HG03045 (cell line): ENCODE results near the gene LAMTOR2.
"Not testable (repeated sequence)": the region's sequence is repeated elsewhere in the genome, so short reads cannot be mapped to it uniquely, and the experiment has no call there.

Source experiments
- ATAC-seq: cut with Tn5 transposase; IDR thresholded peaks from one replicate; pipeline ENCODE4 v1.9.1; 2021; ENCODE audit warnings: mild to moderate bottlenecking, moderate library complexity; ENCODE audit not compliant: unreplicated experiment

LAMTOR2 gene

DNA sequence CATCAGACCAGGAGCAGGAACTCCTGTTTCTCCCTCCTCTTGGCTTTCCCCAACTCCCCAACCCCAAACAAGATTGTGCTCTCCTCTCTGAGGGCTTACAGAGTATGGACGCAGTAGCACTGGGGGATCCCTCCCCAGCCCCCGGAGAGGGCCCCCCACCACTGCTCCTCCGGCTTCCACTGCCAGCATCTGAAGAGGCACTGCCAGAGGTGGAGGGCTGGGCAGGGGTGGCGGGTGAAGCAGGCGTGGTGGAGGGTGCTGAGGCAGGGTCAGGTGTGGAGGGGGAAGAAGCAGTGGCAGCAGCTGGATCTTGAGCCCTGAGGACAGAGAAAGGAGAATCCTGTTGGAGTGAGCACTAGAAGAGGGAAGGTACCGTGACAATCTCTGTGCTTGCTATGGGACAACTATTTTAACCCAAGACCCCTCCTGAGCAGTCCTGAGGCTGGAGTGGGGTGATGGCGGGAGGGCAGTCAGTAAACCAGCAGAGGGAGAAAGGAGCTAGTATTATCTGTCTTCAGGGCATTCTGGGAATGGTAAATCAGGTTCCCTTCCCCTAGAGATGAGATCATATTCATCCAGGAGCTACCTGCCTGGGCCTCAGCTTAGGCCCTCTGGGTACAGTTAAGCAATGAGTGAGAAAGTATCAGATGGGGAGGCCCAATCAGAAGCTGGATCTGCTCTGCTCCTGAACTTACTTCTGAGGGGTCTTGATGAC is 3.4 kb upstream of the LAMTOR2 start:
- ATAC-seq, result no peak

DNA sequence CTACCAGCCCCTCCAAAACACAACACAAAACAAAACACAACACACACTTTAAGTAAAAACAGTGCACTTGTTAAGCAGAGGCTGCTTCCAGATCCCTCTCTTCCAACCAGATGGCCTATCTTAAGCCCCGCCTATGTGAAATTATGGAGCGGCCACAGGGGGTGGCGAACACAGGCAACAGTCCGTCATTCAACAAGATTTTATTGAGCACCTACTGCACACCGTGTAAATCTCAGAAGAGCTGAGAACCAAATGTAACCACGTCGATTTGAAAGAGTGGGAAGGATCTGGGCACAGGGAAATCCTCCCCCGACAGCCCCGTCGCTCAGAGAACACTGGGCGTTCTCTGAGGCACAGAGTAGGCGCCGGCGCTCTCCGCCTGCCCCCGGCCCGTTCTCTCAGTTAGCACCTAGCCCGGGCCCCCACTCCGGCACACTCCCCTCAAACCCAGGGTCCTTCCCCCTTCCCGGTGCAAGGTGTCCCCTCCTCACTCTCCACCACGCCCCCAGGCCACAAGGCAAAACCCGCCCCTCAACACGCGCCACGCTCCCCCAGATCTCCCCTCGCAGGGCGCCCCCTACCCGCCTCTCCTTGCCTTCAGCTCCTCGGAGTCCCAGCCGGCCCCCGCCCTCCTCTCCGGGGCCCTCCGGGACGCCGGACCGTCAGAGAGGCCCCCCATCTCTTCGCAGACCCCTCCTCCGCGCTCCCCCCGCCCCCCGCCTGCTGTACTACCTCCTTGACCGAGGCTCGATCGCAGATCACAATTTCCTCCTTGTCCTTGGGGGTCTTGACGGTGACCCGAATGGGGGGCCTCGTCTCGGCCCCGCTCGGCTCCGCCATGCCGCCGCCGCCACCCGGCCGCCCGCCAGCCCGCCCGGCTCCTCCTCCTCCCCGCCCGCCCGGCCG is 1.5 kb upstream of the LAMTOR2 start:
- no peak for ATAC-seq

DNA sequence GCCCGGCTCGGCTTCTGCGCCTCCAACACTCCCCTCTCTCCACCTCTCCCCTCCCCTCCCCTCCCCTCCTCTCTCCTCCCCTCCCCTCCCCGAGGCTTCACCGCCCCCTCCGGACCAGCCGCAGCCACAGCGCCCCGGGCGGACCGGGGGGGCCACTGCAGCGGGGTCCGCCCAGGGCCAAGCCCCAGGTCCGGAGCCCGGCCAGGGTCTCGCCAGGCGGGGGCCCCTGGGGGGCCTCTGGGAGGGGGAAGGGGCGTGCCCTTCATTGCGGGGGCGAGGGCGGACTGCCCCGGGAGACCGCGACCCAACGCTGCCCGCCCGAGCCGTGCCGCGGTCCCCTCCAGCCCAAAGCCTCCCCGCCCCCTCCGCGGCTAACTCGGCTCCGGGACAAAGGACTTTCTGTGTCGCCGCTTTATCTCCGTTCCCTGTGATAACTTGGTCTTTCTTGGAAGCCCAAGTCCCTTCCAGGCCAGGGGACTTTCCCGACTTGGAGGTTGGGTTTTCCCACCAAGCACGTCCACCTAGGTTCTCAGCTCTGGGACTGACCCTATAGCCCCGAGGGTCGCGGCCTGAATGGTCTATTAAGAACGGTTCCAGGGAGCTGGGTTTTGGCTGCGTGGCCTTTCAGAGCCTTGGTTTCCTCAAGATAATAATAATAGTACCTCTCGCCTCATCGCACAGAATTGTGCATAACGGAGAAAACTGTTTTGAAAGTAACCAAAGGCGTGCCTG is 648 bp upstream of the LAMTOR2 start, which contains the start of gene UBQLN4:
UBQLN4 (minus strand) TSS at position 31 of the 732 bp plus-strand sequence. CDS start 97 bp downstream, outside the sequence.
- peak; percentile 62 for ATAC-seq

DNA sequence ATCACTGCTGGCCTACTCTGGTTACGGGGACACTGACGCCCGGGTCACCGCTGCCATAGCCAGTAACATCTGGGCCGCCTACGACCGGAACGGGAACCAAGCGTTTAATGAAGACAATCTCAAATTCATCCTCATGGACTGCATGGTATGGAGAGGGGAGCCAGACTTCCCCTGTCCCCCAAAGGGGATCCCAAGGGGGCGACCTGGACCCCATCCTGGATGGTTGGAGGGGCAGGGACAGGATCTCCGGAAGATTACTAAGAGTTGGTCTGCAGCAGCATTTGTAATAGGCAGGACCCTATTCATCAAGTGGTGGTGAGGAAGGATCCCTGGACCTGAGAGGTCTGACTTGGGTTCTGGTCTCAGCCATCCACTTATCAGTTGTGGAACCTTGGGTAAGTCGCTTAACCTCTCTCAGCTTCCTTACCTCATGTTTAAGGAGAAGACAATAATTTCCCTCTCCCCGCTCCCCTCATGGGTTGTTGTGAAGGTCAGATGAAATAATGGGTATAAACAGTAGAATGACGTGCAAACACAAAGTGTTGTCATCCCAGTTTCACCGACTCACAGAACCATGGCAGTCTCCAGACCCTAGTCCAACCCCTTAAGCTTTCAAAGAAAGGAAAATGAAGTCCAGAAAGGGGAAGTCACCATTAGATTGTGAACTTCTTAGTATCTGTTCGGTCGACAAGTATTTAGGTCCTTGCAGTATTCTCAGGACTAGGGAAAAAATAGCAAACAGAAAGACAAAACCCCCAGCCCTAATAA is 883 bp downstream of the LAMTOR2 start:
- no peak for ATAC-seq

DNA sequence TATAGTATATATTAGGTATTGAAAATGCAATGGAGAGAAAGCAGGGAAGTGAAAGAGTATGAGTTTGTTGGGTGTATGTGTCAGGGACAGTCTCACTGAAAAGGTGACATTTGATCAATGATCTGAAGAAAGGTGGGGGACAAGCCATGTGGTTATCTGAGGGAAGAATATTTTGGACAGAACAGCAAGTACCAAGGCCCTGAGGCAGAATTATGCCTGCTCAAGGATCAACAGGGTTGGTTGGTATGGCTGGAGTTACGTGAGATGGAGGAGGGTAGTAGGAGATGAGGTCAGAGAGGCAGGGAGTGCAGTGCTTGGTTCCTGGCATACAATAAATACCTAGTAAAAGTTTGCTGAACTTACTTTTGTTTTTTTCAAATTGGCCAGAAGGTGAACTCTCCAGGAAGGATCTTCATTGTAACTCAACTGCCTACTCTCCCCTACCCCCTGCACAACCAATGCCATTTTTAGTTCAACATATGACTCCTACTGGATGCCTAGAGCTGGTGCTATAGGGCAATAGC is 1.8 kb downstream of the LAMTOR2 start:
- no peak for ATAC-seq

DNA sequence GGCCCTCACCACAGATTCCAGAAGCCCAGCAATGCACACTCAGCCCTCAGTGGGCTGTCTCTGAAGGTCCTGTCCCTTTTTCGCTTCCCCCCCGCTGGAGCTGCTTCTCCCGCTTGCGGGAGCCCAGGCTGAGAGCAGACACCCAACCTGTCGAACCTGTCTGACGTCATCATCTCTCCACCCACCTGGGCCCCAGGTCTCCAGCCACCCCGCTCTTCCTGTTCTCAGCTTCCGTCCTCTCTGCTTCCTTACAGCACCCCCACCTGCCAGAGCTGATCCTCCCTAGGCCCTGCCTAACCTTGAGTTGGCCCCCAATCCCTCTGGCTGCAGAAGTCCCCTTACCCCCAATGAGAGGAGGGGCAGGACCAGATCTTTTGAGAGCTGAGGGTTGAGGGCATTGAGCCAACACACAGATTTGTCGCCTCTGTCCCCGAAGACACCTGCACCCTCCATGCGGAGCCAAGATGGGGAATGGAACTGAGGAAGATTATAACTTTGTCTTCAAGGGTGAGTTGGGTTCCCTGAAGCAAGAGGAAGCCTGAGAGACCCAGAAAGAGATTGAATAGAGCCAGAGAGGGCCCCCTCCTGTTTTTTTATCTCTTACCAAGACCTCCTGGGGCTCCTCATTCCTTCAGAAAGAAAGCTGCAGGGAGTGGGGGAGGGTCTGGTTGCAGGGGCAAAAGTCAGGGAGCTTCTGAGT is 6.5 kb downstream of the LAMTOR2 start, which contains the start of gene RAB25:
RAB25 (plus strand) TSS at position 224 of the 700 bp plus-strand sequence; CDS start at position 465, 241 bp downstream.
- no peak for ATAC-seq

DNA sequence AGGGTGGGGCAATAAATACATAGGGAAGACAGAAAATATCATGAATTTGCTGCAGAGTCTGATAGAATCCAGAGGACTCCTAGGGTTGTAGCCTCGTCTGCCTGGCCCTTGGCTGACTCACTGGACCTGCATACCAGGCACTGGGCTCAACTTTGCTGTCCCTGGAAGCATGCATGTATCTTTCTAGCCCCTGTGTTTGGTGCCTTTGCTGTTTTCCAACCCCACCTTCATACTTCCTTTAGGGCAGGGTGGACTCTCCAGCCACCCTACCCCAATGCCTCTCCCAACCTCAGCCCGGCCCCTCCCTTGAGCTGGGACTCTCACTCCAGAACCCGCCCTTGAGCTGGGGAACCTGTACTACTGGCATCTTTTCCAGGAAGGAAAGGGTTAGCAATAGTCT is 7.6 kb downstream of the LAMTOR2 start:
- no peak for ATAC-seq

DNA sequence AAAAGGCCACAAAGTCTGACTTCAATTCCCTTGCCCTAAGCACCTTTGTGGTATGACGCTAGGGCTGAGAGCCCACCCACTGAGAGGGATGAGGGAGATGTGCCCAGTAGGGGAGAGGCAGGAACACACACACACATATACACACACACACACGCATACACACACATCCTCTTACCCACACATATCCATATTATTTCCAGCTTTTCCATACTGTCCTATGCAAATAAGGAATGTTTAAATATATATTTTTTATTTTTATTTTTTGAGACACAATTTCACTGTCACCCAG is 9.4 kb downstream of the LAMTOR2 start:
- ATAC-seq, result no peak

DNA sequence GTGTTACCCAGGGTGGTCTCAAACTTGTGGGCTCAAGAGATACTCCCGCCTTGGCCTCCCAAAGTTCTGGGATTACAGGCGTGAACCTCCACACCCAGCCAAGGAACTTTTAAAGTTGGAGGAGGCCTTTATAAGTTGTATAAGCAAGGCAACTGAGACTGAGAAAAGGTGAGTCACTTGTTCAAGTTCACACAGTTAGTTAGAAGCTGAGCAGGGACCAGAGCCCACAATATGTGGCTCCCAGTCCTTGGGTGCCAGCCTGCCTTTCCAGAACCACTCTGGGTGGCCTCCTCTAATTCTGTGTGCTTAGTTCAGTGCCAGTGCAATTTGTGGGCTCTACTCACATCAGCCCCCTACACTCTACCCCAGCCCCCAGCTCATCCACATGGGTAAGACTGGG is 10.0 kb downstream of the LAMTOR2 start:
- no peak for ATAC-seq

DNA sequence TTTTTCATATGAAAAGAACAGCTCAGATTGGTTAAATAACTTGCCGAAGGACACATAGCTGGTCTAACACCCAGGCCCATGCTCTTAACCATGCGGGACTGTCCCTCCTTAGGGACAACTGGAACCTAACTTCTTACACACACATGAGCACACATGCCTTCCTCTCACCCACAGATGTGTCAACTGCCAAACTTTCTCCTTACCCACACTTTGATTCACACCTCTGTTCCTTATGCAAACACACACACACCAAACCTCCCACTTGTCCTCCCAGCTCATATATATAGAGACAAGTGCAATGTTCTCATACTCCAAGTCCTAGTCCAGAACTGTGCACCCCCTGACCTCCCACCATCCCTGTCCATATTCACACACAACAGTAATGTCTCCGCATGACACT is 10.6 kb downstream of the LAMTOR2 start:
- no peak for ATAC-seq

DNA sequence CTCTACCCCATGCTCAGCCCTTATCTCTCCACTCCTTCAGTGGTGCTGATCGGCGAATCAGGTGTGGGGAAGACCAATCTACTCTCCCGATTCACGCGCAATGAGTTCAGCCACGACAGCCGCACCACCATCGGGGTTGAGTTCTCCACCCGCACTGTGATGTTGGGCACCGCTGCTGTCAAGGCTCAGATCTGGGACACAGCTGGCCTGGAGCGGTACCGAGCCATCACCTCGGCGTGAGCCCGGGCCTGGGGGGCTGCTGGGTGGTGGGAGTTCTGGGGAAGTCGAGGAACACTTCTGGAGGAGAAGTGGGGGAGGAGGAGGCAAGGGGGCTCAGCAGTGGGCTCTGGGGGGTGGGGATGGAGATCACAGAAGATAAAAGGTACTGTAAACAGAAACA is 11.3 kb downstream of the LAMTOR2 start:
- ATAC-seq, result no peak

DNA sequence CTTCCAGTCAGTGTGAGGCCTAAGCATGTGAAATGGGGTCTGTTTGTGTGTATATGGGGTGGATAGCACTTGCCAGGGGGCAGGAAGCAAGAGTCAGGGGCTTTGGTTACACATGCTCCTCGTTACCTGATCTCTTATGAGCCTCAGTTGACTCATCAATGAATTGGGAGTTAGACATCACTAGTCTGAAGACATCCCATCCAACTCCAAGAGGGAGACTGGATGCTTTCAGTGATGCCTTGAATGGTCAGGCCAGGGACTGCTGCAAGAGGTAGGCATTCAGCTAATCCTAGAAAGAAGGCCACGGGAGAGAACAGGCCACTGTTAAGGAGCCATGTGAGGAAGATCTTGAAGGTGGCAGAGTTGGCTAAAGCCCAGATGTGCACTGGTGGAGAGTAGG is 12.7 kb downstream of the LAMTOR2 start:
- no peak for ATAC-seq

DNA sequence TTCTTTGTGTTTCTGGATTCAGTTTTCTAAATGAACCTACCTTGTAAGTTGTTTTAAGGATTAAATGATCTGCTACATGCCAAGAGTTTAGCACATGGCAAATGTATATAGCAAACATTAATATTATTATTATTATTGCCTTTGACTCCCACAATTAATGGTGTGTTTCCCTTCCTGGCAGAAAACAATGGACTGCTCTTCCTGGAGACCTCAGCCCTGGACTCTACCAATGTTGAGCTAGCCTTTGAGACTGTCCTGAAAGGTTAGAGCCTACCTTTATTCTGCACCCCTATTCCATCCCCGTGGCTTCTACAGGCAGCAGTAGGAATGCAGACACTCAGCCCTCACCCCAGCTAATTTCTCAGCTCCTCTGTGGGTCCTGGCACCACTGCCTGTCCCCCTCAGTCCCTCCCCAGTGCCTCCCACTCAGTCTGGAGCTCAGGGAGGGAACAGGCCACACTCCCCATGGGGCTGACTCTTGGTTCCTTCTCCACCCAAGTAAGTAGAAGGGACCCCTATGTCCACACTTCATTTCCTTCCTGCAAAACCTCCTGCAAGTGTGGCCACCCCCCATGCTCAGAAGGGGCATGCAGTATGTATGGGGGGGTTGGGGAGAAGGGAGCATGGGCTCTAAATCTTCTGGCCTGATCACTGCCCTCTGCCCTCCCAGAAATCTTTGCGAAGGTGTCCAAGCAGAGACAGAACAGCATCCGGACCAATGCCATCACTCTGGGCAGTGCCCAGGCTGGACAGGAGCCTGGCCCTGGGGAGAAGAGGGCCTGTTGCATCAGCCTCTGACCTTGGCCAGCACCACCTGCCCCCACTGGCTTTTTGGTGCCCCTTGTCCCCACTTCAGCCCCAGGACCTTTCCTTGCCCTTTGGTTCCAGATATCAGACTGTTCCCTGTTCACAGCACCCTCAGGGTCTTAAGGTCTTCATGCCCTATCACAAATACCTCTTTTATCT is 15.2 kb downstream of the LAMTOR2 start:
- ATAC-seq, result no peak

DNA sequence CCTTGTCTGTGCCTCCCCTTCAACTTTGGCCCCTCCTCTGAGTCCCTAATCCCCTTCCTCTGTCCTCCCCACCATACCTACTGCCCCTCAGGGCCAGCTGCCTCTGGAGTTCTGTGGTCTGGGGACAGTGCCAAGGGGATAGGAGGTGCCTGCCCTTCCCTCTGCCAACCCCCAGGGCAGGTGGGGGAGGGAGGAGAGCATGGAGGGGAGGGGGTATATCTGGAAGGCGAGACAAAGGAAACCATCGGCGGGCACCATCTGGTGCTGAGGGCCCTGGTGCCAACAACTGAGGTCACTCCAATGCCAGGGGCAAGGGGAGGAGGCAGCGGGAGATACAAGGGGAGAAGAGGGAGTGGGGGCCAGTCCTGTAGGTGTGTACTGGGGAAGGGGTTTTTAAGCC is 16.0 kb downstream of the LAMTOR2 start:
- no peak for ATAC-seq

DNA sequence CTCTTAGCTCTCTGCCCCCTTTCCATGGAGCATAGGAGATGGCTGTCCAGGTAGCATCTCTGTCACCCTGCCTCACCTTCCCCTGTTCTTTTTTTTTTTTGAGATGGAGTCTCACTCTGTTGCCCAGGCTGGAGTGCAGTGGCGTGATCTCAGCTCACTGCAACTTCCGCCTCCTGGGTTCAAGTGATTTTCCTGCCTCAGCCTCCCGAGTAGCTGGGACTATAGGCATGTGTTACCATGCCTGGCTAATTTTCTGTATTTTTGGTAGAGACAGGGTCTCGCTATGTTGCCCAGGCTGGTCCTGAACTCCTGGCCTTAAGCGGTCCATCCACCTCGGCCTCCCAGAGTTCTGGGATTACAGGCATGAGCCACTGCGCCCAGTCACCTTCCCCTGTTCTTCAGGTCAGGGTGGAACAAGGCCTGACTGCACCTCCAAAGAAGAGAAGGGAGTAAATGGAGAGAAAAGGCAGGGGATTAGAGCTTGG is 16.8 kb downstream of the LAMTOR2 start:
- ATAC-seq, result not testable (repeated sequence)

DNA sequence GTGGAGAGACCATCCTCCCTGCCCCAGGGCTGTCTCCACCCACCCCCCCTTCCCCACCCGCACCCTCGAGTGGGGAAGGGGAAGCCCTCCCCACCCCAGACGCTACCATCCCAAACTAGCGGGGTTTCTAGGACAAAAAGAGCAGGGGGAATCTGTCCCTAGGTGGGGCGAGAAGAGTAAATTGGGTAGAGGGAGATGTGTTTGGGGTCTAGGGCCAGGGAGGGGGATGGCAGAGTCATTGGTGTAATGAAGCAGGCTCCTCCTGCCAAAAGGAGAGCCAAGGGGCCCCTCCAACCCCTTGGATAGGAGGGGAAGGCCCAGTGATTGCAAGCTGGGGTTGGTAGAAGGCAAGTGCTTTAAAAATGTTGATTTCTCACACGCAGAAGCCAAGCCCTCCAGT is 17.7 kb downstream of the LAMTOR2 start:
- ATAC-seq, result no peak

DNA sequence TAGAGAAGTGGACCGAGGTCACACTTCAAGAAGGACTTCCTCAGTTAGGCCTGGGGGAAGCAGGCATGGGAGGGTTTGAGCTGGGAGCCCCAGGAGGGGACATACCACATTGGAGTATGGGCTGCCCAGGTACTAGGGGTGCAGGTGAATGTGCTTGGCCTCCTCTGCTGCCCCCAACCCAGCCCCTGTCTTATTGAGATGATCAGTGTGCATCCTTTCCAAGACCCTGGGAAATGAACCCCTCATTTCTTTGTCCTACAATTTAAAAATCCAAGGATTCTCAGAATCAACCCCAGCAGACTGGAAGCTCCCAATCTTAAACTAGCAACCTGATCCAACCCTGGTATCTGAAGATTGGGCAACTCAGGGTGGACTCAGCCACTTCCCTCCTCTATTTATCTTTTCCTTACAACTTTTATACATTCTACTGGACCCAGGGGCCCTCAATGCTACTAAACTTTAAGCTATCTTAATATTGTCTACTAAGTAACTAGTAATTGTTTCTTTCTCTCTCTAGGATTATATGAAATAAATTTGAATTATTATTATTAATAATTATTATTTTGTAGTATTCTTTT is 18.6 kb downstream of the LAMTOR2 start:
- no peak for ATAC-seq

DNA sequence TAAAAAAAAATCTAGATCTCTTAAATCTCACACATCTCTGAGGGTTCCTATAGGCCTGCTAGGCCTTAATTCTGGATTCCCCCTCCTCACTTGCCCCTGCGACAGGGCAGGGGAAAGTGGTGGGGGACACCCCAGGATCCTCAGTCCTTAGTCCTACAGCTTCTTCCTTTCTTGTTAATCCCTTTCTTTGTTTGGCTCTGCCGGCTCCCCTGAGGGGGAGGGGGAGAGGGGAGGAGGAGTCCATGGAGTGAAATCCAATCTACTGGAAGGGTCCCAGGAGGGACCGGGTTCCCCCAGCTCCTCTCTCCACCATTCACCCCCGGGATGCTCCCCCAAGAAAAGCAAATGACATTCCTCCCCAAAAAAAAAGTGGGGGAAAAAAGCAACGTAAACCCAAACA is 19.2 kb downstream of the LAMTOR2 start:
- no peak for ATAC-seq
